Fibroblast of peridontal ligament (primary cell): Measurements from ENCODE around the gene PSAP.

Source experiments
- DNase-seq: peaks from one replicate; pipeline ENCODE4 v3.0.0-alpha.2; 2010; ENCODE audit errors: extremely low read depth

The PSAP gene

DNA sequence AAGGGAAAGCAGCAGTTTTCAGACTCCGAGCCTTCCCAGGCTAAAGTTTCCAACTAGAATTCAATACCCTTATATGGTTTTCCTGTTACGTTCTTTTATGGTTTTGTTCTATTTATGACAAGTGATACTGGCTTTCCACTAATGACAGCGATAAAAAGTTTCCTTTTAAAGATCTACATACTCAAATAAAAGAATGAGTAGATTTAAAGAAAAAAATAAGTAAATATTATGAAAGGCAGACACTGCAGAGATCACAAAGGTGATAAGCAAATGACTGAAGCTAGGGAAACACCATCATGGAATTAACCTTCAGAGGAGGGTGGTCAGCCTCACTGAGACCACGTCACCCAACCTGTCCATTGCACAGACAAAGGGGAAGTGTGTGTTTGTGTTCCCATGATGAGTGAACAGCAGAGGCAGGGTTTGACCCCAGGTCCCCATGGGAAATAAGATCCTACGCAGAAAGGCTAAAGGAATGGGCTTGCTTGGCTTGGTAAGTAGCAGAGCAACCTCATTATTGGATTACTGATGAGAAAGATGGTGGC is 81.7 kb downstream of the PSAP start:
- DNase-seq, result peak; percentile 42

DNA sequence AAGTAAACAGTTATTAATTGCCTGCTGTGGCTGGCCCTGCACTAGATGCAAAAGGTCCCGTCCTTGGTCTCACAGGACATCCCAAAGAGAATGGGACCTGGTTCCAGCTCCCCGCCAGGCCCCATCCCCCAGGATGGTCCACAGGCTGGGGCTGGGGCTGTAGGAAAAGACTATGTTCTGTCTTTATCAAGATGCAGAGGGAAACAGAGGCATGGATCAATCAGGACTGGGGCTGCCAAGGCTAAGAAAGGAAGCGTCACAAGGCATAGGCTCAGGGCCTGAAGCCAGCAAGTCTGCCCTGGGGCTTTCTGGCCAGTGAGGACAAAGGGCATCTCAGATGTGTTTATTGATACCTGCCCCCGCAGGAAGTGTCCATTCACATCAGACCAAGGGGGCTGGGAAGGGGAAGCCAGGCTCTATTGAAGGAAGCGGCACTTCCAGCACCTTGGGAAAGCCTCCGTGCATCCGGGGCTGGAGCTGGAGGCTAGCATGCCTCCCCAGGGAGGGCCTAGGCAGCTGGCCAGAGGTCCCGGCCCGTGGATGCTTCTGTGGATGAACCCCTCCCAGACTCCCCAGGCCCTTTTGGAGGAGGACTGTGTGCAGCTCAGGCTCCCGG is 83.5 kb downstream of the PSAP start:
- DNase-seq, result peak; percentile 34

DNA sequence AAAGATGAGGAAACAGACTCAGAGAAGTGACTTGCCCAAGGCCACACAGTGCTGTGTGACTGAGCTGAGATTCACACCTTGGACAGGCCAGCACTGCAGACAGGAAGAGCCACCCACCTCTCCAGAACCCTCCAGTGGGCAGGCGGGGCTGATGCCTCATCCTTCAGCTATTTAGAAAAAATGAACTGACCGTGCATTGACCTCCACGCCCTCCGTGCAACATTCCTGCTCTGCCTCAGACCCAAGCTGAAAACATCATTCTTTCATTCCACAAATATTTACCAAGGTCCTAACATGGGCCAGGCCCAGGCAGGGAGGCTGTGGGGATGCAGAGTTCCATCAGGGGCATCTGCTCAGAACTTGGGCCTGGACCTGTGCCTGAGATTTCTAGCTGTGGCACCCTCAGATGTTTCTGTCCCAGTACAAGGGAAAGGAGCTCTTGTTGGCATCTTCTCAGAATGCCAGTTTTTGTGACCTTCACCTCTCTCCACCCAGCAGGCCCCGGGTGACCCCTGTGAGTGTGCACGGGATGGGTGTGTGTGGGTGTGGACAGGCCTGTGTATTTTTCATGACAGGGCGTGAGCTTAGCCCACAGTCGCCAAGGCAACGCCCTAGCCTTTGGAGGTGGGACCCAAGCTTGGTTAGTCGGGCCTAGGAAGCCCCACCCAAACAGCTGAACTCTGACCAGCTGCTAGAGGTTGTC is 84.2 kb downstream of the PSAP start:
- DNase-seq, result peak; percentile 92
